H1 (cell line): Measurements from ENCODE around the gene GALNT5. TPM values are rescaled to one million over a fixed set of nuclear protein-coding genes. Genes with fewer than 3 reads are reported as not detected.

Experiments
- CTCF ChIA-PET: fragments of 300-600 bp; sonication (Branson Sonifier 250); formaldehyde crosslinking; loops from one replicate; lab custom pipeline; 2021; ENCODE audit not compliant: partially characterized antibody; lab: Charles Lee
- POLR2A ChIA-PET: fragments of 300-600 bp; sonication (Branson Sonifier 250); formaldehyde crosslinking; loops from one replicate; lab custom pipeline; 2021; ENCODE audit warnings: inconsistent platforms; ENCODE audit not compliant: partially characterized antibody; lab: Charles Lee
- DNase-seq, 2 experiments: peaks; one replicate each; pipeline versions ENCODE4 v3.0.0 to v3.0.0-alpha.2; 2010 to 2022; ENCODE audit warnings: low spot score in 2 of 2, low read depth in 1 of 2, mixed read lengths in 1 of 2
- FAIRE-seq: peaks from 2 replicates; lab custom pipeline; 2011; peaks lifted over from hg19 to GRCh38; lab: Jason Lieb, UNC
- H2AFZ ChIP-seq: 2 replicates; pipeline ENCODE4 v1.8.1; 2012; ENCODE audit warnings: low read length, inconsistent platforms
- H2AK5ac ChIP-seq: 2 replicates; pipeline ENCODE4 v1.6.1; 2013; ENCODE audit warnings: low read depth, low read length
- H2BK120ac ChIP-seq: replicated peaks from 2 replicates; pipeline ENCODE3; 2013; ENCODE audit warnings: low read depth, low read length, inconsistent platforms
- H2BK12ac ChIP-seq: 2 replicates; pipeline ENCODE4 v1.6.1; 2013; ENCODE audit warnings: low read depth, low read length
- H2BK15ac ChIP-seq: 2 replicates; pipeline ENCODE4 v1.6.1; 2013; ENCODE audit warnings: low read length
- H2BK20ac ChIP-seq: 2 replicates; pipeline ENCODE4 v1.6.1; 2013; ENCODE audit warnings: low read length
- H2BK5ac ChIP-seq: 2 replicates; pipeline ENCODE4 v1.6.1; 2013; ENCODE audit warnings: low read depth, low read length
- H3K14ac ChIP-seq: 2 replicates; pipeline ENCODE4 v1.6.1; 2013; ENCODE audit warnings: inconsistent platforms; ENCODE audit not compliant: insufficient read length
- H3K18ac ChIP-seq: 2 replicates; pipeline ENCODE4 v1.6.1; 2013; ENCODE audit warnings: low read length; ENCODE audit errors: extremely low read depth
- H3K23ac ChIP-seq: 2 replicates; pipeline ENCODE4 v1.6.1; 2013; ENCODE audit warnings: inconsistent platforms; ENCODE audit not compliant: insufficient read length
- H3K23me2 ChIP-seq: 2 replicates; pipeline ENCODE4 v1.6.1; 2013; ENCODE audit warnings: low read depth, low read length
- H3K27ac ChIP-seq: 2 replicates; pipeline ENCODE4 v1.6.1; 2011; ENCODE audit warnings: low read depth, low read length, inconsistent platforms
- H3K27me3 ChIP-seq, 4 experiments: replicated peaks in 1 of 4; 1 replicate in 1 of 4; 2 replicates in 3 of 4; pipeline versions ENCODE4 v1.6.1 to v1.8.1; 2011 to 2013; ENCODE audit warnings: low read length in 3 of 4, mild to moderate bottlenecking in 3 of 4, inconsistent platforms in 2 of 4, mixed read lengths in 2 of 4, moderate library complexity in 1 of 4; ENCODE audit not compliant: control insufficient read depth in 3 of 4, insufficient read depth in 3 of 4; ENCODE audit errors: extremely low read depth in 1 of 4
- H3K36me3 ChIP-seq, 4 experiments: 2 replicates each; pipeline versions ENCODE4 v1.6.1 to v1.8.1; 2011 to 2013; ENCODE audit warnings: mild to moderate bottlenecking in 4 of 4, low read length in 3 of 4, moderate library complexity in 2 of 4, control low read depth in 1 of 4, inconsistent platforms in 1 of 4; ENCODE audit not compliant: insufficient read depth in 4 of 4, control insufficient read depth in 2 of 4
- H3K4ac ChIP-seq: replicated peaks from 2 replicates; pipeline ENCODE3; 2013; ENCODE audit warnings: low read length, low read depth, mixed read lengths, inconsistent platforms; ENCODE audit not compliant: insufficient read length
- H3K4me1 ChIP-seq, 4 experiments: replicated peaks in 1 of 4; 1 replicate in 1 of 4; 2 replicates in 3 of 4; pipeline versions ENCODE4 v1.6.1 to v1.8.1; 2011 to 2013; ENCODE audit warnings: low read length in 3 of 4, inconsistent platforms in 2 of 4, mixed read lengths in 1 of 4; ENCODE audit not compliant: insufficient read depth in 4 of 4, control insufficient read depth in 3 of 4
- H3K4me2 ChIP-seq, 2 experiments: 2 replicates each; pipeline versions ENCODE4 v1.6.1 to v1.8.1; 2011 to 2013; ENCODE audit warnings: low read depth in 2 of 2, low read length in 2 of 2, control low read depth in 1 of 2, inconsistent platforms in 1 of 2, mild to moderate bottlenecking in 1 of 2; ENCODE audit not compliant: insufficient read depth in 1 of 2
- H3K4me3 ChIP-seq, 4 experiments: fragments of 200-600, 300-600 bp in 1 of 4; sonication (generic), shearing (Covaris generic), sonication (Bioruptor Twin) in 1 of 4; 2 replicates each; pipeline versions ENCODE4 v1.5.1 to v1.8.1; 2011 to 2016; ENCODE audit warnings: low read length in 4 of 4, low read depth in 3 of 4, control low read depth in 2 of 4, inconsistent platforms in 2 of 4, mild to moderate bottlenecking in 2 of 4, mixed read lengths in 1 of 4, moderate library complexity in 1 of 4; ENCODE audit not compliant: insufficient read depth in 2 of 4; ENCODE audit errors: extremely low read depth in 1 of 4
- H3K56ac ChIP-seq: replicated peaks from 2 replicates; pipeline ENCODE3; 2013; ENCODE audit warnings: low read depth, mild to moderate bottlenecking, mixed read lengths, low read length, inconsistent platforms; ENCODE audit not compliant: insufficient read length
- H3K79me1 ChIP-seq: 2 replicates; pipeline ENCODE4 v1.6.1; 2013; ENCODE audit warnings: low read depth, low read length, control low read depth
- H3K79me2 ChIP-seq, 2 experiments: 2 replicates each; pipeline versions ENCODE4 v1.6.1 to v1.8.1; 2012 to 2013; ENCODE audit warnings: low read length in 2 of 2, mild to moderate bottlenecking in 2 of 2, inconsistent platforms in 1 of 2; ENCODE audit not compliant: insufficient read depth in 2 of 2, control insufficient read depth in 1 of 2
- H3K9ac ChIP-seq, 4 experiments: replicated peaks in 1 of 4; 1 replicate in 1 of 4; 2 replicates in 3 of 4; pipeline versions ENCODE4 v1.6.1 to v1.8.1; 2011 to 2013; ENCODE audit warnings: low read depth in 3 of 4, low read length in 3 of 4, control low read depth in 2 of 4, mild to moderate bottlenecking in 2 of 4, moderate library complexity in 2 of 4, inconsistent platforms in 1 of 4; ENCODE audit errors: extremely low read depth in 1 of 4
- H3K9me3 ChIP-seq, 2 experiments: 2 replicates each; pipeline versions ENCODE4 v1.6.1 to v1.8.1; 2012 to 2013; ENCODE audit warnings: mild to moderate bottlenecking in 2 of 2, moderate library complexity in 2 of 2, control low read depth in 1 of 2, inconsistent platforms in 1 of 2, low read depth in 1 of 2, low read length in 1 of 2, mixed read lengths in 1 of 2; ENCODE audit not compliant: insufficient read depth in 2 of 2
- H4K20me1 ChIP-seq, 2 experiments: replicated peaks in 1 of 2; 2 replicates each; pipeline versions ENCODE3 to v1.8.1; 2011 to 2013; ENCODE audit warnings: inconsistent platforms in 2 of 2, low read length in 2 of 2, mild to moderate bottlenecking in 1 of 2; ENCODE audit not compliant: insufficient read depth in 2 of 2, control insufficient read depth in 1 of 2
- H4K5ac ChIP-seq: 2 replicates; pipeline ENCODE4 v1.6.1; 2013; ENCODE audit warnings: low read length, low read depth, mixed read lengths, inconsistent platforms; ENCODE audit not compliant: insufficient read length
- H4K8ac ChIP-seq: 2 replicates; pipeline ENCODE4 v1.8.0; 2013; ENCODE audit warnings: mild to moderate bottlenecking, moderate library complexity, low read length, inconsistent platforms; ENCODE audit not compliant: insufficient read depth; ENCODE audit errors: extremely low read depth
- H4K91ac ChIP-seq: replicated peaks from 2 replicates; pipeline ENCODE3; 2013; ENCODE audit warnings: low read length, mixed read lengths, inconsistent platforms; ENCODE audit not compliant: insufficient read length
- BCL11A ChIP-seq, 2 experiments: IDR thresholded peaks; one replicate each; pipeline ENCODE4 v1.6.1; 2011; ENCODE audit warnings: low read depth in 2 of 2, low read length in 2 of 2, mild to moderate bottlenecking in 2 of 2
- CBX5 ChIP-seq: fragments of 300-800, 300-1000 bp; sonication (generic); IDR thresholded peaks from 2 replicates; pipeline ENCODE4 v1.7.1; 2016; ENCODE audit warnings: antibody characterized with exemption, low read length, low read depth
- GABPA ChIP-seq: IDR thresholded peaks from 2 replicates; pipeline ENCODE4 v1.6.1; 2011; ENCODE audit warnings: mild to moderate bottlenecking, low read length, moderate library complexity, borderline replicate concordance; ENCODE audit not compliant: insufficient read depth
- HDAC6 ChIP-seq: IDR thresholded peaks from one replicate; pipeline ENCODE4 v1.7.1; 2012; ENCODE audit warnings: low read depth, mild to moderate bottlenecking, inconsistent platforms, low read length, moderate library complexity
- RFX5 ChIP-seq: IDR thresholded peaks from 2 replicates; pipeline ENCODE4 v1.6.1; 2011; ENCODE audit warnings: low read depth, low read length, improper control_type of control experiment, borderline replicate concordance
- SIRT6 ChIP-seq: IDR thresholded peaks from one replicate; pipeline ENCODE4 v1.7.1; 2012; ENCODE audit warnings: low read length, inconsistent platforms
- TBP ChIP-seq: IDR thresholded peaks from 2 replicates; pipeline ENCODE4 v1.6.1; 2011; ENCODE audit warnings: low read depth, low read length, improper control_type of control experiment
- WGBS, 2 experiments: shearing (Covaris generic) in 1 of 2; methylation state at CpG; one replicate each; pipeline versions ENCODE4 v1.1.6 to v1.1.7; 2013 to 2015; ENCODE audit warnings: low lambda C conversion rate in 2 of 2, mixed read lengths in 2 of 2, inconsistent platforms in 1 of 2, low coverage in 1 of 2, missing lambda C conversion rate in 1 of 2; ENCODE audit not compliant: insufficient replicate concordance in 2 of 2, insufficient coverage in 1 of 2, insufficient read length in 1 of 2; ENCODE audit errors: extremely low coverage in 1 of 2, missing lambda C conversion rate in 1 of 2; 5-methylcytosine and 5-hydroxymethylcytosine counted together
- polyA plus RNA-seq, 7 experiments: library from polyadenylated mRNA; depleted of rRNA in 3 of 7; stranded (reverse) in 5 of 7; unstranded in 2 of 7; fragments of >200 nt in 5 of 7; fragments of 200-250 nt in 2 of 7; gene quantifications; 1 replicate in 5 of 7; 2 replicates in 1 of 7; 4 replicates in 1 of 7; pipeline versions ENCODE4 v1.2.1 to v1.2.3, GENCODE V29; 2011 to 2013; ENCODE audit warnings: missing spikeins in 2 of 7, mixed read lengths in 2 of 7
- total RNA-seq: library from RNA; stranded (reverse); fragmentation: NEBNext Ultra II Directional; extraction: Animal tissue kit (Norgen Biotek cat#: 25700); gene quantifications from 2 replicates; pipeline ENCODE4 v1.2.1, GENCODE V29; 2021
- TF ChIP-seq, protein P1 (sequence below), 3 experiments: IDR thresholded peaks; 1 replicate in 2 of 3; 2 replicates in 1 of 3; pipeline versions ENCODE4 v1.5.1 to v1.6.1; 2011; ENCODE audit warnings: low read length in 3 of 3, mild to moderate bottlenecking in 3 of 3, inconsistent platforms in 2 of 3, low read depth in 1 of 3, moderate library complexity in 1 of 3; ENCODE audit not compliant: insufficient read depth in 1 of 3; ENCODE audit errors: control extremely low read depth in 1 of 3

Gene GALNT5
- total and polyA plus RNA-seq, 2 of the 8 experiments (the other 6 are each of a cell fraction or from before 2014, with no cell fraction given), result 0.02 to 0.06 TPM

DNA sequence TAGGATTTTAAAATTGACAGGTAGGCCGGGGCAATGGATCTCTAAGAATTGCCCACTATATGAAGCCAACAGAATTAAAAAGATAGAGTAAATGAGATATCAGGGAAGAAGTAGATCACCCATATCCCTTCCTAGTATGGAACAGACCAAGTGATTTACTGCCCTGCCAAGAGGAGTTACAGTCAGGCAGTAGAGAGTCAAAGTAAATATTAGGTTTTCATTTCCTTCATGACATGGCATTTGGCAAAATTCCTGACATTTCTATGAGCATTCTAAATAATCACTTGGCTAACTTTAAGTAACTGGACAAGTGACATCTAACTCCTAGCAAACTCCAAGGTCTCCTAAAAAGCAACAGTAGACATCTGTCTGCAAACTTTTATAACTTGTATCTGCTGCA lies 33.5 kb downstream of the GALNT5 start:
- 82% methylated on average over 1 of the region's 1 CpG; no CpG with 5 or more reads in 1 of the 2 experiments for WGBS, 2 experiments
- Histone ChIP-seq H2BK12ac (no peak overlapping the region), H3K9ac (no peak overlapping the region), H3K27me3 (no peaks in the 10 kb centered on the region), H4K5ac (no peak overlapping the region), H2AFZ (no peak overlapping the region), H3K36me3 (no peaks in the 10 kb centered on the region), H2BK120ac (no peak overlapping the region), H3K4me1 (no peaks in the 10 kb centered on the region), H3K79me1 (no peaks in the 10 kb centered on the region), H3K4ac (no peak overlapping the region), H3K14ac (no peak overlapping the region), H3K18ac (no peak overlapping the region), H4K8ac (no peak overlapping the region), H3K27ac (no peak overlapping the region), H3K23me2 (no peaks in the 10 kb centered on the region), H3K4me3 (no peak overlapping the region), H3K79me2 (no peaks in the 10 kb centered on the region), H2BK15ac (no peak overlapping the region), H2BK5ac (no peak overlapping the region), H3K23ac (no peak overlapping the region), H3K56ac (no peak overlapping the region), H4K91ac (no peak overlapping the region), H2AK5ac (no peak overlapping the region), H4K20me1 (no peaks in the 10 kb centered on the region), H3K4me2 (no peak overlapping the region), H2BK20ac (no peak overlapping the region), H3K9me3 (no peaks in the 10 kb centered on the region)
- CTCF ChIA-PET, result interaction anchor here (0.8 to 1.0 kb wide), 2 partner anchors 54 to 104 kb away, joined by 3 read pairs; no protein-coding TSS in a partner anchor
- POLR2A ChIA-PET, result no interaction called here
- DNase-seq (no peak), FAIRE-seq (no peak)
- no peak for TF ChIP-seq HDAC6
- no peak for TF ChIP-seq RFX5
- TF ChIP-seq TBP, result no peak
- TF ChIP-seq CBX5, result no peak
- TF ChIP-seq, protein P1, sequence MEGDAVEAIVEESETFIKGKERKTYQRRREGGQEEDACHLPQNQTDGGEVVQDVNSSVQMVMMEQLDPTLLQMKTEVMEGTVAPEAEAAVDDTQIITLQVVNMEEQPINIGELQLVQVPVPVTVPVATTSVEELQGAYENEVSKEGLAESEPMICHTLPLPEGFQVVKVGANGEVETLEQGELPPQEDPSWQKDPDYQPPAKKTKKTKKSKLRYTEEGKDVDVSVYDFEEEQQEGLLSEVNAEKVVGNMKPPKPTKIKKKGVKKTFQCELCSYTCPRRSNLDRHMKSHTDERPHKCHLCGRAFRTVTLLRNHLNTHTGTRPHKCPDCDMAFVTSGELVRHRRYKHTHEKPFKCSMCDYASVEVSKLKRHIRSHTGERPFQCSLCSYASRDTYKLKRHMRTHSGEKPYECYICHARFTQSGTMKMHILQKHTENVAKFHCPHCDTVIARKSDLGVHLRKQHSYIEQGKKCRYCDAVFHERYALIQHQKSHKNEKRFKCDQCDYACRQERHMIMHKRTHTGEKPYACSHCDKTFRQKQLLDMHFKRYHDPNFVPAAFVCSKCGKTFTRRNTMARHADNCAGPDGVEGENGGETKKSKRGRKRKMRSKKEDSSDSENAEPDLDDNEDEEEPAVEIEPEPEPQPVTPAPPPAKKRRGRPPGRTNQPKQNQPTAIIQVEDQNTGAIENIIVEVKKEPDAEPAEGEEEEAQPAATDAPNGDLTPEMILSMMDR (IDR thresholded peaks at IDR 0.05; ENCODE audit: control extremely low read depth in 1 of 3, insufficient read depth in 1 of 3, low read depth in 1 of 3, low read length in 3 of 3), result no peak
- no peak for TF ChIP-seq GABPA
- TF ChIP-seq BCL11A (IDR thresholded peaks at IDR 0.05; ENCODE audit: low read depth in 2 of 2, low read length in 2 of 2), result no peak
- TF ChIP-seq SIRT6, result no peak
